T-helper 1 cell treated with Interleukin-12 subunit alpha and Interleukin-12 subunit beta and Interleukin-4 antibody, amounts not matched to agents 30 μg/mL and 1 μg/mL, for 36 hours (primary cell): ENCODE data around the gene LINC01488.

Source experiments
- H3K27ac Mint-ChIP-seq: one replicate; pipeline ENCODE4 v1.8.0; 2021; ENCODE audit warnings: mild to moderate bottlenecking, mixed read lengths
- H3K27me3 Mint-ChIP-seq: one replicate; pipeline ENCODE4 v1.8.0; 2021; ENCODE audit warnings: low read depth, mixed read lengths
- H3K36me3 Mint-ChIP-seq: one replicate; pipeline ENCODE4 v1.8.0; 2021; ENCODE audit warnings: low read depth, mixed read lengths
- H3K4me1 Mint-ChIP-seq: one replicate; pipeline ENCODE4 v1.8.0; 2021; ENCODE audit warnings: low read depth, mixed read lengths
- H3K4me3 Mint-ChIP-seq: one replicate; pipeline ENCODE4 v1.8.0; 2021; ENCODE audit warnings: mild to moderate bottlenecking, moderate library complexity, mixed read lengths
- H3K9me3 Mint-ChIP-seq: one replicate; pipeline ENCODE4 v1.8.0; 2021; ENCODE audit warnings: mixed read lengths

Gene LINC01488

GRCh38 chr11:69452206-69452987 is 29.1 kb upstream of the LINC01488 start:
- Mint-ChIP-seq H3K9me3 (peaks cover 9% of the 10 kb centered on the region), H3K4me3 (no peak overlapping the region), H3K4me1 (no peaks in the 10 kb centered on the region), H3K36me3 (no peaks in the 10 kb centered on the region), H3K27me3 (peaks cover 13% of the 10 kb centered on the region), H3K27ac (no peak overlapping the region)

- Mint-ChIP-seq H3K27me3 (peaks cover 16% of the 10 kb centered on the region), H3K27ac (no peak overlapping the region), H3K4me1 (no peaks in the 10 kb centered on the region), H3K36me3 (no peaks in the 10 kb centered on the region), H3K4me3 (no peak overlapping the region), H3K9me3 (peaks cover 15% of the 10 kb centered on the region)
Measured at GRCh38 chr11:69453151-69453550, 28.3 kb upstream of the LINC01488 start.

- peaks cover 10% of the 10 kb centered on the region for H3K27me3 Mint-ChIP-seq
- H3K27ac Mint-ChIP-seq = no peak overlapping the region
- no peaks in the 10 kb centered on the region for H3K4me1 Mint-ChIP-seq
- no peak overlapping the region for H3K4me3 Mint-ChIP-seq
- peaks cover 15% of the 10 kb centered on the region for H3K9me3 Mint-ChIP-seq
- H3K36me3 Mint-ChIP-seq = no peaks in the 10 kb centered on the region
Measured at GRCh38 chr11:69454018-69454417, 27.4 kb upstream of the LINC01488 start.

- Mint-ChIP-seq H3K4me3 (no peak overlapping the region), H3K9me3 (peaks cover 23% of the 10 kb centered on the region), H3K36me3 (no peaks in the 10 kb centered on the region), H3K4me1 (no peaks in the 10 kb centered on the region), H3K27ac (no peak overlapping the region), H3K27me3 (peaks cover 8% of the 10 kb centered on the region)
Measured at GRCh38 chr11:69455969-69456368, 25.5 kb upstream of the LINC01488 start.

GRCh38 chr11:69456712-69457111 is 24.8 kb upstream of the LINC01488 start:
- Mint-ChIP-seq H3K27me3 (peaks cover 8% of the 10 kb centered on the region), H3K9me3 (peaks cover 23% of the 10 kb centered on the region), H3K4me3 (no peak overlapping the region), H3K27ac (no peak overlapping the region), H3K4me1 (no peaks in the 10 kb centered on the region), H3K36me3 (no peaks in the 10 kb centered on the region)

- H3K4me3 Mint-ChIP-seq = no peak overlapping the region
- H3K9me3 Mint-ChIP-seq = peaks cover 23% of the 10 kb centered on the region
- no peaks in the 10 kb centered on the region for H3K36me3 Mint-ChIP-seq
- H3K27me3 Mint-ChIP-seq = peaks cover 8% of the 10 kb centered on the region
- no peak overlapping the region for H3K27ac Mint-ChIP-seq
- H3K4me1 Mint-ChIP-seq = no peaks in the 10 kb centered on the region
Measured at GRCh38 chr11:69459848-69460539, 21.5 kb upstream of the LINC01488 start.

GRCh38 chr11:69460540-69461257 is 20.8 kb upstream of the LINC01488 start:
- Mint-ChIP-seq H3K9me3 (peaks cover 23% of the 10 kb centered on the region), H3K27ac (no peak overlapping the region), H3K4me1 (no peaks in the 10 kb centered on the region), H3K4me3 (no peak overlapping the region), H3K27me3 (peaks cover 8% of the 10 kb centered on the region), H3K36me3 (no peaks in the 10 kb centered on the region)

- Mint-ChIP-seq H3K36me3 (no peaks in the 10 kb centered on the region), H3K9me3 (peaks cover 23% of the 10 kb centered on the region), H3K27me3 (peaks cover 8% of the 10 kb centered on the region), H3K27ac (no peak overlapping the region), H3K4me1 (no peaks in the 10 kb centered on the region), H3K4me3 (no peak overlapping the region)
Measured at GRCh38 chr11:69461272-69461962, 20.0 kb upstream of the LINC01488 start.

GRCh38 chr11:69462106-69462951 is 19.1 kb upstream of the LINC01488 start:
- Mint-ChIP-seq H3K4me1 (no peaks in the 10 kb centered on the region), H3K9me3 (peaks cover 14% of the 10 kb centered on the region), H3K27me3 (peaks cover 8% of the 10 kb centered on the region), H3K36me3 (no peaks in the 10 kb centered on the region), H3K27ac (no peak overlapping the region), H3K4me3 (no peak overlapping the region)

GRCh38 chr11:69463181-69463994 is 18.1 kb upstream of the LINC01488 start:
- Mint-ChIP-seq H3K9me3 (peaks cover 8% of the 10 kb centered on the region), H3K4me3 (no peak overlapping the region), H3K27ac (no peak overlapping the region), H3K4me1 (no peaks in the 10 kb centered on the region), H3K27me3 (peaks cover 4% of the 10 kb centered on the region), H3K36me3 (no peaks in the 10 kb centered on the region)

GRCh38 chr11:69463995-69464960 is 17.2 kb upstream of the LINC01488 start:
- Mint-ChIP-seq H3K27ac (no peak overlapping the region), H3K36me3 (no peaks in the 10 kb centered on the region), H3K4me3 (no peak overlapping the region), H3K9me3 (peaks cover 8% of the 10 kb centered on the region), H3K27me3 (peaks cover 4% of the 10 kb centered on the region), H3K4me1 (no peaks in the 10 kb centered on the region)

- no peak overlapping the region for H3K4me3 Mint-ChIP-seq
- no peaks in the 10 kb centered on the region for H3K4me1 Mint-ChIP-seq
- H3K27me3 Mint-ChIP-seq = peaks cover 4% of the 10 kb centered on the region
- no peaks in the 10 kb centered on the region for H3K36me3 Mint-ChIP-seq
- no peak overlapping the region for H3K27ac Mint-ChIP-seq
- peaks cover under 1% of the 10 kb centered on the region for H3K9me3 Mint-ChIP-seq
Measured at GRCh38 chr11:69465236-69466000, 16.0 kb upstream of the LINC01488 start.
